ENCODE measurements around the gene ADAMTS8. TPM values are rescaled to one million over a fixed set of nuclear protein-coding genes. Genes with fewer than 3 reads are reported as not detected.
A peak's percentile ranks its signal among the peaks of the same experiment; 100 is the strongest.

Gene ADAMTS8
- total RNA-seq, 1 donor = not detected

- no peak for TF ChIP-seq CTCF (IDR thresholded peaks at IDR 0.05; ENCODE audit: insufficient read depth, low read depth, low read length)
- peak; percentile 21 for DNase-seq (ENCODE audit: low read depth)
- no peak overlapping the region for H3K4me3 ChIP-seq (ENCODE audit: low read depth, low read length)
Measured at GRCh38 chr11:130436171-130436570, 7.8 kb upstream of the ADAMTS8 start.

GRCh38 chr11:130435671-130436070 lies 7.3 kb upstream of the ADAMTS8 start:
- DNase-seq (ENCODE audit: low read depth) = no peak
- no peak overlapping the region for H3K4me3 ChIP-seq (ENCODE audit: low read depth, low read length)
- TF ChIP-seq CTCF (IDR thresholded peaks at IDR 0.05; ENCODE audit: insufficient read depth, low read depth, low read length) = no peak

- DNase-seq (ENCODE audit: low read depth) = peak; percentile 82
- peak overlapping the region; percentile 80 for H3K4me3 ChIP-seq (ENCODE audit: low read depth, low read length)
- TF ChIP-seq CTCF (IDR thresholded peaks at IDR 0.05; ENCODE audit: insufficient read depth, low read depth, low read length) = peak; percentile 88
Measured at GRCh38 chr11:130434521-130435223, 6.3 kb upstream of the ADAMTS8 start.

DNA sequence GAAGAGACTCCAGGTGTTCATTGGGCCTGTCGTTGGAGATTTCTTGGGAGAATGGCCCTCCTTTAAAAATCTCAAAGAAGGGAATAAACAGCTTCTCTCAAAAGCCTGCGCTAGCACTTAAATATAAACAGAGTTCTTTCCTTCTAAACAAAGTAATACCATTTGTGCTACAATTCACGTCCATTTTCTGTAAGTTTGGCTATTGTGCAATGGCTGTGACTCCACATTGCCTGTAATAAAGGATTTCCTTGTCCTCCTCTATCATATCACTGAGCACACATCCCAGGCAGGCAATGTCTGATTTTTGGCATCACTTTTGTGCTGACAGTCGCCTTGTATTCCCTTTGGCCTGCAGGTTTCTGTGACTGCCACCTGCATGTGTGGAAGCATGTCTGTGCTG lies 4.9 kb upstream of the ADAMTS8 start:
- TF ChIP-seq CTCF (IDR thresholded peaks at IDR 0.05; ENCODE audit: insufficient read depth, low read depth, low read length) = no peak
- peak; percentile 52 for DNase-seq (ENCODE audit: low read depth)
- no peak overlapping the region for H3K4me3 ChIP-seq (ENCODE audit: low read depth, low read length)

DNA sequence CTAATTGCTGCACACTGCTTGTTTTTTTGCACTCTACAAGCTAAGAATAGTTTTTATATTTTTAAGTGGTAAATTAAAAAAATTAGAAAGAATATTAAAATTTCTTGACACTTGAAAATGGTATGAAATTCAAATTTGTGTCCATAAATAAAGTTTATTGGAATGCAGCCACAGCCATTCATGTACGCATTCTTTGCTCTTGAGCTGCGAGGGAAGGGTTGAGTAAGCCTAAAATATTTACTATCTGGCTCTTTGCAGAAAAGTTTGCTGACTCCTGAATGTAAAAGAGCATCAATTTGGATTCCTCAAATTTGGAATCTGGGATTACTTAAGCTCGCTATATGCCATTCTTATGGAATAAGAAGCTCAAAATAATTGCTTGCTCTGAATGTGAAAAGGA lies 3.4 kb upstream of the ADAMTS8 start:
- DNase-seq (ENCODE audit: low read depth) = peak; percentile 34
- no peak overlapping the region for H3K4me3 ChIP-seq (ENCODE audit: low read depth, low read length)
- no peak for TF ChIP-seq CTCF (IDR thresholded peaks at IDR 0.05; ENCODE audit: insufficient read depth, low read depth, low read length)

- peak; percentile 82 for TF ChIP-seq CTCF (IDR thresholded peaks at IDR 0.05; ENCODE audit: insufficient read depth, low read depth, low read length)
- DNase-seq (ENCODE audit: low read depth) = peak; percentile 70
- no peak overlapping the region for H3K4me3 ChIP-seq (ENCODE audit: low read depth, low read length)
Measured at GRCh38 chr11:130431331-130431773, 2.9 kb upstream of the ADAMTS8 start.

GRCh38 chr11:130429983-130430382 lies 1.6 kb upstream of the ADAMTS8 start:
- no peak for TF ChIP-seq CTCF (IDR thresholded peaks at IDR 0.05; ENCODE audit: insufficient read depth, low read depth, low read length)
- no peak overlapping the region for H3K4me3 ChIP-seq (ENCODE audit: low read depth, low read length)
- DNase-seq (ENCODE audit: low read depth) = no peak
